ENCODE results near the gene MRPS9.

MRPS9 gene

GRCh38 chr2:105081006-105081601, 43.2 kb downstream of the MRPS9 start:
- H3K27me3 ChIP-seq (ENCODE audit: control insufficient read depth, insufficient read depth, low read length) = no peaks in the 10 kb centered on the region
- no peak overlapping the region for H3K9ac ChIP-seq (ENCODE audit: low read depth, low read length)
- no peaks in the 10 kb centered on the region for H3K36me3 ChIP-seq (ENCODE audit: control insufficient read depth, insufficient read depth, low read length)
- H3K4me3 ChIP-seq (ENCODE audit: low read depth, low read length) = peak overlapping the region; percentile 27
- no peaks in the 10 kb centered on the region for H3K9me3 ChIP-seq (ENCODE audit: control insufficient read depth, insufficient read depth, low read length)
- H3K4me1 ChIP-seq (ENCODE audit: control insufficient read depth, insufficient read depth, low read length) = peaks cover 14% of the 10 kb centered on the region

GRCh38 chr2:105082107-105082506, 44.2 kb downstream of the MRPS9 start:
- Histone ChIP-seq H3K9ac (ENCODE audit: low read depth, low read length) (no peak overlapping the region), H3K36me3 (ENCODE audit: control insufficient read depth, insufficient read depth, low read length) (no peaks in the 10 kb centered on the region), H3K4me3 (ENCODE audit: low read depth, low read length) (no peak overlapping the region), H3K27me3 (ENCODE audit: control insufficient read depth, insufficient read depth, low read length) (no peaks in the 10 kb centered on the region), H3K9me3 (ENCODE audit: control insufficient read depth, insufficient read depth, low read length) (no peaks in the 10 kb centered on the region), H3K4me1 (ENCODE audit: control insufficient read depth, insufficient read depth, low read length) (peaks cover 14% of the 10 kb centered on the region)

GRCh38 chr2:105085525-105085924, 47.7 kb downstream of the MRPS9 start:
- no peaks in the 10 kb centered on the region for H3K36me3 ChIP-seq (ENCODE audit: control insufficient read depth, insufficient read depth, low read length)
- H3K9ac ChIP-seq (ENCODE audit: low read depth, low read length) = no peak overlapping the region
- H3K4me1 ChIP-seq (ENCODE audit: control insufficient read depth, insufficient read depth, low read length) = peaks cover 7% of the 10 kb centered on the region
- H3K4me3 ChIP-seq (ENCODE audit: low read depth, low read length) = no peak overlapping the region
- no peaks in the 10 kb centered on the region for H3K9me3 ChIP-seq (ENCODE audit: control insufficient read depth, insufficient read depth, low read length)
- H3K27me3 ChIP-seq (ENCODE audit: control insufficient read depth, insufficient read depth, low read length) = no peaks in the 10 kb centered on the region

- Histone ChIP-seq H3K4me1 (ENCODE audit: control insufficient read depth, insufficient read depth, low read length) (no peaks in the 10 kb centered on the region), H3K9ac (ENCODE audit: low read depth, low read length) (no peak overlapping the region), H3K27me3 (ENCODE audit: control insufficient read depth, insufficient read depth, low read length) (no peaks in the 10 kb centered on the region), H3K9me3 (ENCODE audit: control insufficient read depth, insufficient read depth, low read length) (no peaks in the 10 kb centered on the region), H3K36me3 (ENCODE audit: control insufficient read depth, insufficient read depth, low read length) (no peaks in the 10 kb centered on the region), H3K4me3 (ENCODE audit: low read depth, low read length) (no peak overlapping the region)
These were observed 49.4 kb downstream of the MRPS9 start for GRCh38 chr2:105087273-105087672.

DNA sequence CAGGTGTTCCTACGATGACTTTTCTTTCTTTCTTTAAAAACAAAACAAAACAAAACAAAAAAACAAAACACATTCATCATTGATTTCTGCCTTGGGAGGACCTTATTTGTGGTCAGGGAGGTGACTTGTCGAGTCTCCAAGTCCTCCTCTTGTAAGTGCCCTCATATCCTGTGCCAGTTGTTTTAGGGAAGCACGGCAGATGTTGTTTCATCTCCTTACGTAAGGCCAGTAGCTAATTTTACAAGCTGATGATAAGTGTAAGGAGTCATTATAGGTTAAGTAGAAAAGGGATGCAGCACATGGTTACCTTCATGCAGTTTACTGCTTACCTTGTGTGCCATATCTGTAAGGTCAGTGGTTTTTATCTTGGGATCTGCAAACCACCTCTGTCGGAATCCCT, 52.2 kb downstream of the MRPS9 start:
- Histone ChIP-seq H3K9me3 (ENCODE audit: control insufficient read depth, insufficient read depth, low read length) (no peaks in the 10 kb centered on the region), H3K4me1 (ENCODE audit: control insufficient read depth, insufficient read depth, low read length) (no peaks in the 10 kb centered on the region), H3K4me3 (ENCODE audit: low read depth, low read length) (no peak overlapping the region), H3K27me3 (ENCODE audit: control insufficient read depth, insufficient read depth, low read length) (no peaks in the 10 kb centered on the region), H3K36me3 (ENCODE audit: control insufficient read depth, insufficient read depth, low read length) (no peaks in the 10 kb centered on the region), H3K9ac (ENCODE audit: low read depth, low read length) (no peak overlapping the region)

GRCh38 chr2:105092797-105093196, 54.9 kb downstream of the MRPS9 start:
- peaks cover 9% of the 10 kb centered on the region for H3K36me3 ChIP-seq (ENCODE audit: control insufficient read depth, insufficient read depth, low read length)

DNA sequence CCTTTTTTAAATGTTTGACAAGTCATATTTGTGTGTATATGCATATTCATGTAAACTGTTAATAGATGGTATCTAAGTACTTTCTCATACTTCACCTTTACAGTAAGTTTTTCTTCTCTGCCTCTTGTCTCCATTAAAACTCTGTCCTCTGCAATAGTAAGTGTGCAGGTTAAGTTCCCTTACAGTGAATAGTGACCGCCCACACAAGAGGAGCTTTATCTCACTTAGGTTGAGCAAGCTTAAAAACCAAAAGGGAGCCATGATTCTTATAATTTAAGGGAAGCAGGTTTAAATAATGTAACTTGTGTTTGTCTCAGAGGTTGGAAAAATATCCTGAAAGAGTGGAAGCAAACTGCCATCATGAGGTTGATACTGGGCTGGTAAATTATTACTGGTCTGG, 61.3 kb downstream of the MRPS9 start:
- no peak overlapping the region for H3K4me3 ChIP-seq (ENCODE audit: low read depth, low read length)
- no peaks in the 10 kb centered on the region for H3K9me3 ChIP-seq (ENCODE audit: control insufficient read depth, insufficient read depth, low read length)
- H3K27me3 ChIP-seq (ENCODE audit: control insufficient read depth, insufficient read depth, low read length) = no peaks in the 10 kb centered on the region
- peaks cover 6% of the 10 kb centered on the region for H3K4me1 ChIP-seq (ENCODE audit: control insufficient read depth, insufficient read depth, low read length)
- no peak overlapping the region for H3K9ac ChIP-seq (ENCODE audit: low read depth, low read length)
- H3K36me3 ChIP-seq (ENCODE audit: control insufficient read depth, insufficient read depth, low read length) = peaks cover 15% of the 10 kb centered on the region

More at GRCh38 chr2:105092797-105093196, 54.9 kb downstream of the MRPS9 start:
- Histone ChIP-seq H3K4me1 (ENCODE audit: control insufficient read depth, insufficient read depth, low read length) (no peaks in the 10 kb centered on the region), H3K9ac (ENCODE audit: low read depth, low read length) (no peak overlapping the region), H3K27me3 (ENCODE audit: control insufficient read depth, insufficient read depth, low read length) (no peaks in the 10 kb centered on the region), H3K9me3 (ENCODE audit: control insufficient read depth, insufficient read depth, low read length) (no peaks in the 10 kb centered on the region), H3K4me3 (ENCODE audit: low read depth, low read length) (no peak overlapping the region)

GRCh38 chr2:105100046-105100840, 62.4 kb downstream of the MRPS9 start:
- Histone ChIP-seq H3K9ac (ENCODE audit: low read depth, low read length) (no peak overlapping the region), H3K4me1 (ENCODE audit: control insufficient read depth, insufficient read depth, low read length) (peaks cover 6% of the 10 kb centered on the region), H3K27me3 (ENCODE audit: control insufficient read depth, insufficient read depth, low read length) (no peaks in the 10 kb centered on the region), H3K4me3 (ENCODE audit: low read depth, low read length) (no peak overlapping the region), H3K36me3 (ENCODE audit: control insufficient read depth, insufficient read depth, low read length) (peaks cover 15% of the 10 kb centered on the region), H3K9me3 (ENCODE audit: control insufficient read depth, insufficient read depth, low read length) (no peaks in the 10 kb centered on the region)

DNA sequence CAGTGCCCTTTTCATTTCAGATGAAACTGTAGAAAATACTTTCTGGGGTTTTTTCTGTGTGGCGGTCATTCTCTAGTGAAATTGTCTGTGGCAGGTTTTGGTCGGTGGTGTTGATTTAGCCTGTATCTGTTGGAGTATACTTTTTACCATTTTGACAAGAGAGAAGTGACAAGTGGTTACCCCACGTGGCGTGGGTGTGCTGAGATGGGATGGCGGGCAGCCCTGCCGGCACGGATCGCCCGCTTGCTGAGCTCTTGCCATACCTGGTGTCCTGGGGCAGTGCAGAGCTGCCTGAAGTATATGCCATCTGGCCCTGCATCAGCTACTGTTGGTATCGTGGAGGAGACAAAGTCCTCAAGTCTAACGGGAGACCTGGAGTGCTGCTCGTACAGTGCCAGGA, 64.1 kb downstream of the MRPS9 start:
- Histone ChIP-seq H3K27me3 (ENCODE audit: control insufficient read depth, insufficient read depth, low read length) (no peaks in the 10 kb centered on the region), H3K9me3 (ENCODE audit: control insufficient read depth, insufficient read depth, low read length) (no peaks in the 10 kb centered on the region), H3K9ac (ENCODE audit: low read depth, low read length) (no peak overlapping the region), H3K4me3 (ENCODE audit: low read depth, low read length) (no peak overlapping the region), H3K4me1 (ENCODE audit: control insufficient read depth, insufficient read depth, low read length) (peaks cover 10% of the 10 kb centered on the region), H3K36me3 (ENCODE audit: control insufficient read depth, insufficient read depth, low read length) (peaks cover 14% of the 10 kb centered on the region)

- no peaks in the 10 kb centered on the region for H3K27me3 ChIP-seq (ENCODE audit: control insufficient read depth, insufficient read depth, low read length)
- H3K4me1 ChIP-seq (ENCODE audit: control insufficient read depth, insufficient read depth, low read length) = peaks cover 11% of the 10 kb centered on the region
- H3K4me3 ChIP-seq (ENCODE audit: low read depth, low read length) = peak overlapping the region; percentile 30
- H3K9ac ChIP-seq (ENCODE audit: low read depth, low read length) = no peak overlapping the region
- H3K9me3 ChIP-seq (ENCODE audit: control insufficient read depth, insufficient read depth, low read length) = no peaks in the 10 kb centered on the region
- peaks cover 6% of the 10 kb centered on the region for H3K36me3 ChIP-seq (ENCODE audit: control insufficient read depth, insufficient read depth, low read length)
These were observed 65.1 kb downstream of the MRPS9 start for GRCh38 chr2:105102963-105103421.

- Histone ChIP-seq H3K4me3 (ENCODE audit: low read depth, low read length) (peak overlapping the region; percentile 30), H3K4me1 (ENCODE audit: control insufficient read depth, insufficient read depth, low read length) (peaks cover 11% of the 10 kb centered on the region), H3K27me3 (ENCODE audit: control insufficient read depth, insufficient read depth, low read length) (no peaks in the 10 kb centered on the region), H3K9me3 (ENCODE audit: control insufficient read depth, insufficient read depth, low read length) (no peaks in the 10 kb centered on the region), H3K36me3 (ENCODE audit: control insufficient read depth, insufficient read depth, low read length) (peaks cover 6% of the 10 kb centered on the region), H3K9ac (ENCODE audit: low read depth, low read length) (no peak overlapping the region)
These were observed 65.6 kb downstream of the MRPS9 start for GRCh38 chr2:105103481-105103880.

- Histone ChIP-seq H3K27me3 (ENCODE audit: control insufficient read depth, insufficient read depth, low read length) (no peaks in the 10 kb centered on the region), H3K4me3 (ENCODE audit: low read depth, low read length) (no peak overlapping the region), H3K4me1 (ENCODE audit: control insufficient read depth, insufficient read depth, low read length) (peaks cover 11% of the 10 kb centered on the region), H3K36me3 (ENCODE audit: control insufficient read depth, insufficient read depth, low read length) (peaks cover 4% of the 10 kb centered on the region), H3K9me3 (ENCODE audit: control insufficient read depth, insufficient read depth, low read length) (no peaks in the 10 kb centered on the region), H3K9ac (ENCODE audit: low read depth, low read length) (no peak overlapping the region)
These were observed 66.4 kb downstream of the MRPS9 start for GRCh38 chr2:105104208-105104731.
